ENCODE measurements around the gene ZNF605. TPM values are rescaled to one million over a fixed set of nuclear protein-coding genes. Genes with fewer than 3 reads are reported as not detected.

ZNF605 gene
- total RNA-seq, 1 experiment from 2014 or later, result 19.3 TPM

DNA sequence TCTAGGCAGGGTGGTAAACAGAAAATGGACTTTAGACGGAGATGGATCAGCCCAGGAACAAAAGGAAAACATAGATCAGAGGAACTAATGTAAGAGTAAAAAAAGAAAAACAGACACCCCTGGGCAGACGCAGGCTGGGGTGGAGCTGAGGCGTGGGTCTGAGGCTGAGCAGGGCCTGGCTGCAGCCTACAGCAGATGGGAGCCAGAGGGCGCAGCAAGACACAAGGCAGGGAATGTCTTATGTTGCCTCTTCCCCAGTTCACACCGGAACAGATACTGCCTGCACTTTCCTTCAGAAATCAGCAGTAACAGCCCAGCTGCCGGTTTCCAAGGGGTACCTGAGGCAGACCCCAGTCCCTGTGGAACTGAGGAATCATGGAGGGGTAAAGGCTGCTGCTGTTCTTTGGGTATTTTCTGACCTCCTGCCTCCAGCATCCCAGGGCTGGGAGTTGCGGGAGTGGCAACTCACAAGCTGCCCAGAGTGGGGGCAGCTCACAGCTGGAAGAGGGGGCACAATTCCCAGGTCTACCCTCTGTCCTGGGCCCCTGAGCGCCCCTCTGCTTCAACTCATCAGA lies 9.8 kb downstream of the ZNF605 start:
- Histone ChIP-seq H2BK20ac (ENCODE audit: low read depth, low read length, poor library complexity, severe bottlenecking) (no peak overlapping the region), H3K4me1 (ENCODE audit: insufficient read depth, low read length) (no peaks in the 10 kb centered on the region), H2BK5ac (ENCODE audit: insufficient read length, low read length) (no peak overlapping the region), H2BK12ac (ENCODE audit: insufficient read length, low read depth, low read length) (no peak overlapping the region), H2BK15ac (ENCODE audit: low read depth, low read length) (no peak overlapping the region), H3K27me3 (ENCODE audit: insufficient read depth, low read length) (no peaks in the 10 kb centered on the region), H4K20me1 (ENCODE audit: control insufficient read depth, insufficient read depth, insufficient read length) (no peaks in the 10 kb centered on the region), H3K79me1 (ENCODE audit: insufficient read depth, low read depth, low read length, poor library complexity, severe bottlenecking) (no peaks in the 10 kb centered on the region), H3K4ac (ENCODE audit: low read depth, low read length) (no peak overlapping the region), H3K23ac (ENCODE audit: insufficient read length, low read depth, low read length) (no peak overlapping the region), H2BK120ac (ENCODE audit: low read depth, low read length, poor library complexity, severe bottlenecking) (no peak overlapping the region), H4K5ac (ENCODE audit: insufficient read length, low read depth, low read length) (no peak overlapping the region), H3T11ph (ENCODE audit: low read length) (no peak overlapping the region), H3K23me2 (ENCODE audit: insufficient read length, low read depth, low read length, poor library complexity, severe bottlenecking) (no peaks in the 10 kb centered on the region), H3K56ac (ENCODE audit: insufficient read length, low read depth, low read length) (no peak overlapping the region), H2AFZ (ENCODE audit: low read length) (no peak overlapping the region), H3K79me2 (ENCODE audit: insufficient read depth, low read length) (peaks cover 3% of the 10 kb centered on the region; the same call in 1 of the 2 replicates), H3K18ac (ENCODE audit: insufficient read length, low read depth, low read length) (no peak overlapping the region), H3K9ac (ENCODE audit: extremely low read depth, insufficient read length, low read length) (no peak overlapping the region), H4K8ac (replicated peaks; ENCODE audit: insufficient read length, low read depth, low read length) (no peak overlapping the region), H3K14ac (ENCODE audit: insufficient read depth, low read length) (no peak overlapping the region), H3K27ac (ENCODE audit: insufficient read length, low read depth, low read length) (no peak overlapping the region), H3K4me2 (ENCODE audit: insufficient read depth, insufficient read length, low read length) (no peak overlapping the region), H2AK5ac (ENCODE audit: insufficient read length, low read length) (no peak overlapping the region), H3K9me3 (ENCODE audit: control insufficient read depth, low read depth, low read length) (peaks cover 47% of the 10 kb centered on the region), H4K91ac (ENCODE audit: insufficient read length, low read depth, low read length) (no peak overlapping the region)
- Mint-ChIP-seq H3K4me1 (no peaks in the 10 kb centered on the region), H3K9me3 (peaks cover 66 to 73% of the 10 kb centered on the region in 2 experiments), H3K27me3 (ENCODE audit: low read depth) (peaks cover 3% of the 10 kb centered on the region), H3K36me3 (ENCODE audit: insufficient read depth in 1 of 3, low read depth in 3 of 3) (peaks cover 70 to 75% (median 74%) of the 10 kb centered on the region in 3 experiments), H3K27ac (no peak overlapping the region), H3K4me3 (no peak overlapping the region)
- WGBS (ENCODE audit: extremely low coverage, insufficient read length, low lambda C conversion rate), result no CpG with 5 or more reads among the region's 8 CpGs
- no peak for DNase-seq
- TF ChIP-seq, protein P1, sequence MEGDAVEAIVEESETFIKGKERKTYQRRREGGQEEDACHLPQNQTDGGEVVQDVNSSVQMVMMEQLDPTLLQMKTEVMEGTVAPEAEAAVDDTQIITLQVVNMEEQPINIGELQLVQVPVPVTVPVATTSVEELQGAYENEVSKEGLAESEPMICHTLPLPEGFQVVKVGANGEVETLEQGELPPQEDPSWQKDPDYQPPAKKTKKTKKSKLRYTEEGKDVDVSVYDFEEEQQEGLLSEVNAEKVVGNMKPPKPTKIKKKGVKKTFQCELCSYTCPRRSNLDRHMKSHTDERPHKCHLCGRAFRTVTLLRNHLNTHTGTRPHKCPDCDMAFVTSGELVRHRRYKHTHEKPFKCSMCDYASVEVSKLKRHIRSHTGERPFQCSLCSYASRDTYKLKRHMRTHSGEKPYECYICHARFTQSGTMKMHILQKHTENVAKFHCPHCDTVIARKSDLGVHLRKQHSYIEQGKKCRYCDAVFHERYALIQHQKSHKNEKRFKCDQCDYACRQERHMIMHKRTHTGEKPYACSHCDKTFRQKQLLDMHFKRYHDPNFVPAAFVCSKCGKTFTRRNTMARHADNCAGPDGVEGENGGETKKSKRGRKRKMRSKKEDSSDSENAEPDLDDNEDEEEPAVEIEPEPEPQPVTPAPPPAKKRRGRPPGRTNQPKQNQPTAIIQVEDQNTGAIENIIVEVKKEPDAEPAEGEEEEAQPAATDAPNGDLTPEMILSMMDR (conservative IDR thresholded peaks at IDR 0.05), result no peak
